Measurements from ENCODE around the gene FXYD3.

FXYD3 gene

DNA sequence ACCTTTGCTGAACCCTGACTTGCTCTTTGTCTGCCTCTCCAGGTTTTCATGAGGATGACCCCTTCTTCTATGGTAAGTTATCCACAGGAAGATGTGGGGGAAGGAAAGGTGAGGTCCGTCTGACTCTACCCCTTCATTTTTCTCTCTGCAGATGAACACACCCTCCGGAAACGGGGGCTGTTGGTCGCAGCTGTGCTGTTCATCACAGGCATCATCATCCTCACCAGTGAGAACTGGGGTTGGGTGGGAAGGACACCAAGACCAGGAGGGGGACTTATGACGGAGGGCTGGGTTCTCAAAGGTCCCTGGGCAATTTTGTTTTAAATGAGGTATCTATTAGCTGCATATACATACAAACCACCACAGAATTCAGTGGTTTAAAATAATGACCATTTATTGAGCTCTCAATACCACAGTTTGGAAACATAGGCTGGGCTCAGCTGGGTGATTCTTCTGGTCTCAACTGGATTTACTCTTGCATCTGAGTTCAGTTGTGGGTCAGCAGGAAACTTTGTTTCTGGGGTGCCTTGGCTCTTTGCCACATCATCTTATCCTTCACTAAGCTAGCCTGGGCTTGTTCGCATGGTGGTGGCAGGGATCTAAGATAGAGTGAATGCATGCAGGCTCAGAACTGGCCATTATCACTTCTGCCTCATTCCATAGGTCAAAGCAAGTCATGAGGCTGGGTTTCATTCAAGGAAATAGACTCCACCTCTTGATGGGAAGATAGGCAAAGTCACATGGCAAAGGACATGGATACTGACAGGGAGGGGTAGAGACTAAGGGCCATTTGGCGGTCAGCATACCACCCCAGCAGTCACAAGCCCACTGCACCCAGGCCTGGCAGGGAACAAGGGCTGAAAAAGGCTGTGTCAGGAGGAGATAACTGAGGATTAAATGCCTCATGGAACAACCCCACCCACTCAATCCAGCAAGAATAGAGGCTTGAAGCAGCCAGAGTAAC lies 50.8 kb downstream of the FXYD3 start:
- no peak overlapping the region for H3K23ac ChIP-seq (ENCODE audit: low read length in 2 of 2)
- H3K4me1 ChIP-seq (ENCODE audit: control insufficient read depth, insufficient read depth, low read depth, low read length) = peaks cover 19% of the 10 kb centered on the region
- peaks cover 54% of the 10 kb centered on the region for H3K9me3 ChIP-seq (ENCODE audit: control insufficient read depth, low read length)
- H3K4ac ChIP-seq (ENCODE audit: low read depth in 1 of 2, low read length in 2 of 2) = no peak overlapping the region
- H2BK120ac ChIP-seq (ENCODE audit: low read depth, low read length) = no peak overlapping the region
- H3K79me1 ChIP-seq (replicated peaks; ENCODE audit: low read length, poor library complexity, severe bottlenecking) = peaks cover 2% of the 10 kb centered on the region
- H2AFZ ChIP-seq (ENCODE audit: low read depth, low read length) = no peak overlapping the region
- H2AK5ac ChIP-seq (ENCODE audit: low read length, severe bottlenecking) = peak overlapping the region; percentile 11
- H3K27me3 ChIP-seq (ENCODE audit: control insufficient read depth in 1 of 2, insufficient read depth in 1 of 2, low read length in 2 of 2) = no peaks in the 10 kb centered on the region
- no peak overlapping the region for H3K18ac ChIP-seq (ENCODE audit: low read depth in 1 of 2, low read length in 2 of 2)
- no peak overlapping the region for H4K91ac ChIP-seq (ENCODE audit: low read length)
- no peak overlapping the region for H4K8ac ChIP-seq (ENCODE audit: low read length)
- H3K27ac ChIP-seq (ENCODE audit: low read length, poor library complexity, severe bottlenecking) = peak overlapping the region; percentile 51
- no peak overlapping the region for H3K14ac ChIP-seq (ENCODE audit: low read length in 2 of 2)
- peaks cover 34 to 88% of the 10 kb centered on the region in 2 experiments for H3K36me3 ChIP-seq (ENCODE audit: control insufficient read depth in 1 of 2, insufficient read depth in 2 of 2, low read depth in 1 of 2, low read length in 2 of 2)
- H3K4me2 ChIP-seq (ENCODE audit: low read length, poor library complexity, severe bottlenecking) = no peak overlapping the region
- H2BK15ac ChIP-seq (ENCODE audit: low read depth, poor library complexity, severe bottlenecking) = no peak overlapping the region
- H3K4me3 ChIP-seq (ENCODE audit: insufficient read depth in 1 of 2, low read depth in 1 of 2, low read length in 2 of 2) = no peak overlapping the region
- DNase-seq = no peak
- no peak overlapping the region for H3K9ac ChIP-seq (ENCODE audit: low read length)
- 100% methylated on average over 1 of the region's 7 CpGs for WGBS
- H2BK5ac ChIP-seq (ENCODE audit: low read depth, low read length, poor library complexity, severe bottlenecking) = no peak overlapping the region
- no peak overlapping the region for H2BK12ac ChIP-seq (ENCODE audit: low read length in 2 of 2)

- Histone ChIP-seq H2BK5ac (ENCODE audit: low read depth, low read length, poor library complexity, severe bottlenecking) (no peak overlapping the region), H4K8ac (ENCODE audit: low read length) (no peak overlapping the region), H3K14ac (ENCODE audit: low read length in 2 of 2) (no peak overlapping the region), H3K23ac (ENCODE audit: low read length in 2 of 2) (no peak overlapping the region), H2BK15ac (ENCODE audit: low read depth, poor library complexity, severe bottlenecking) (no peak overlapping the region), H3K4ac (ENCODE audit: low read depth in 1 of 2, low read length in 2 of 2) (no peak overlapping the region), H3K36me3 (ENCODE audit: control insufficient read depth in 1 of 2, insufficient read depth in 2 of 2, low read depth in 1 of 2, low read length in 2 of 2) (peaks cover 31 to 83% of the 10 kb centered on the region in 2 experiments), H2BK120ac (ENCODE audit: low read depth, low read length) (no peak overlapping the region), H3K27me3 (ENCODE audit: control insufficient read depth in 1 of 2, insufficient read depth in 1 of 2, low read length in 2 of 2) (no peaks in the 10 kb centered on the region), H3K27ac (ENCODE audit: low read length, poor library complexity, severe bottlenecking) (peak overlapping the region; percentile 51), H3K4me3 (ENCODE audit: insufficient read depth in 1 of 2, low read depth in 1 of 2, low read length in 2 of 2) (no peak overlapping the region), H3K9ac (ENCODE audit: low read length) (no peak overlapping the region), H2AK5ac (ENCODE audit: low read length, severe bottlenecking) (peak overlapping the region; percentile 2), H3K79me1 (replicated peaks; ENCODE audit: low read length, poor library complexity, severe bottlenecking) (peaks cover 2% of the 10 kb centered on the region), H3K4me1 (ENCODE audit: control insufficient read depth, insufficient read depth, low read depth, low read length) (peaks cover 19% of the 10 kb centered on the region), H3K9me3 (ENCODE audit: control insufficient read depth, low read length) (peaks cover 44% of the 10 kb centered on the region), H4K91ac (ENCODE audit: low read length) (no peak overlapping the region), H3K4me2 (ENCODE audit: low read length, poor library complexity, severe bottlenecking) (no peak overlapping the region), H3K18ac (ENCODE audit: low read depth in 1 of 2, low read length in 2 of 2) (no peak overlapping the region), H2AFZ (ENCODE audit: low read depth, low read length) (no peak overlapping the region), H2BK12ac (ENCODE audit: low read length in 2 of 2) (no peak overlapping the region)
- WGBS = 89% methylated on average over 3 of the region's 5 CpGs
- DNase-seq = no peak
Measured at GRCh38 chr19:35167251-35168119, 51.9 kb downstream of the FXYD3 start.

- no peak overlapping the region for H3K4me3 ChIP-seq (ENCODE audit: insufficient read depth in 1 of 2, low read depth in 1 of 2, low read length in 2 of 2)
- H4K8ac ChIP-seq (ENCODE audit: low read length) = no peak overlapping the region
- no peak overlapping the region for H3K18ac ChIP-seq (ENCODE audit: low read depth in 1 of 2, low read length in 2 of 2)
- no peak overlapping the region for H2BK5ac ChIP-seq (ENCODE audit: low read depth, low read length, poor library complexity, severe bottlenecking)
- H3K4ac ChIP-seq (ENCODE audit: low read depth in 1 of 2, low read length in 2 of 2) = no peak overlapping the region
- peaks cover 2% of the 10 kb centered on the region for H3K79me1 ChIP-seq (replicated peaks; ENCODE audit: low read length, poor library complexity, severe bottlenecking)
- peaks cover 37% of the 10 kb centered on the region for H3K9me3 ChIP-seq (ENCODE audit: control insufficient read depth, low read length)
- H3K14ac ChIP-seq (ENCODE audit: low read length in 2 of 2) = no peak overlapping the region
- H2AK5ac ChIP-seq (ENCODE audit: low read length, severe bottlenecking) = peak overlapping the region; percentile 3
- H3K9ac ChIP-seq (ENCODE audit: low read length) = no peak overlapping the region
- no peak overlapping the region for H2AFZ ChIP-seq (ENCODE audit: low read depth, low read length)
- no peak overlapping the region for H3K23ac ChIP-seq (ENCODE audit: low read length in 2 of 2)
- H3K4me2 ChIP-seq (ENCODE audit: low read length, poor library complexity, severe bottlenecking) = no peak overlapping the region
- 83% methylated on average over 2 of the region's 3 CpGs for WGBS
- H3K27ac ChIP-seq (ENCODE audit: low read length, poor library complexity, severe bottlenecking) = no peak overlapping the region
- H2BK12ac ChIP-seq (ENCODE audit: low read length in 2 of 2) = no peak overlapping the region
- peaks cover 17% of the 10 kb centered on the region for H3K4me1 ChIP-seq (ENCODE audit: control insufficient read depth, insufficient read depth, low read depth, low read length)
- no peaks in the 10 kb centered on the region for H3K27me3 ChIP-seq (ENCODE audit: control insufficient read depth in 1 of 2, insufficient read depth in 1 of 2, low read length in 2 of 2)
- no peak overlapping the region for H4K91ac ChIP-seq (ENCODE audit: low read length)
- no peak overlapping the region for H2BK15ac ChIP-seq (ENCODE audit: low read depth, poor library complexity, severe bottlenecking)
- no peak for DNase-seq
- H3K36me3 ChIP-seq (ENCODE audit: control insufficient read depth in 1 of 2, insufficient read depth in 2 of 2, low read depth in 1 of 2, low read length in 2 of 2) = peaks cover 34 to 76% of the 10 kb centered on the region in 2 experiments
- no peak overlapping the region for H2BK120ac ChIP-seq (ENCODE audit: low read depth, low read length)
Measured at GRCh38 chr19:35168196-35168595, 52.6 kb downstream of the FXYD3 start.

Measured in mesenchymal stem cell (in vitro differentiated cells and primary cell).